Hepatocyte (in vitro differentiated cells): ENCODE results near the gene CBX1. TPM values are rescaled to one million over a fixed set of nuclear protein-coding genes. Genes with fewer than 3 reads are reported as not detected.

Experiments used
- DNase-seq: peaks from one replicate; pipeline ENCODE4 v3.0.0-alpha.2; 2016; ENCODE audit warnings: low spot score
- H2AFZ ChIP-seq: fragments of 200-600 bp; sonication (generic); 2 replicates; pipeline ENCODE4 v1.6.0; 2016; ENCODE audit warnings: antibody characterized with exemption, mild to moderate bottlenecking
- H3K27ac ChIP-seq: fragments of 200-600 bp; sonication (generic); 2 replicates; pipeline ENCODE4 v1.5.1; 2016; ENCODE audit warnings: mild to moderate bottlenecking
- H3K27me3 ChIP-seq: fragments of 200-600 bp; sonication (generic); 2 replicates; pipeline ENCODE4 v1.6.1; 2016
- H3K36me3 ChIP-seq: fragments of 200-600 bp; sonication (generic); replicated peaks from 2 replicates; pipeline ENCODE4 v1.5.1; 2016; ENCODE audit warnings: low read depth; ENCODE audit not compliant: insufficient read depth
- H3K4me1 ChIP-seq: fragments of 200-600 bp; sonication (generic); 2 replicates; pipeline ENCODE4 v1.5.1; 2016; ENCODE audit warnings: mild to moderate bottlenecking, moderate library complexity; ENCODE audit not compliant: insufficient read depth
- H3K4me2 ChIP-seq: fragments of 200-600 bp; sonication (generic); 2 replicates; pipeline ENCODE4 v1.6.0; 2016
- H3K4me3 ChIP-seq: fragments of 200-600 bp; sonication (generic); 2 replicates; pipeline ENCODE4 v1.5.1; 2016; ENCODE audit warnings: mild to moderate bottlenecking
- H3K79me2 ChIP-seq: fragments of 200-600 bp; sonication (generic); 2 replicates; pipeline ENCODE4 v1.6.0; 2017; ENCODE audit warnings: mild to moderate bottlenecking
- H3K9me2 ChIP-seq: fragments of 200-600 bp; sonication (generic); replicated peaks from 2 replicates; pipeline ENCODE4 v1.6.0; 2017; ENCODE audit warnings: mild to moderate bottlenecking; ENCODE audit not compliant: insufficient read depth
- H3K9me3 ChIP-seq: fragments of 200-600 bp; sonication (generic); 2 replicates; pipeline ENCODE4 v1.5.1; 2016; ENCODE audit warnings: low read depth, mild to moderate bottlenecking
- H4K20me1 ChIP-seq: fragments of 200-600 bp; sonication (generic); 2 replicates; pipeline ENCODE4 v1.6.0; 2016; ENCODE audit warnings: mild to moderate bottlenecking; ENCODE audit not compliant: insufficient read depth, poor library complexity, severe bottlenecking
- EZH2 ChIP-seq: fragments of 200-600 bp; sonication (generic); IDR thresholded peaks from 2 replicates; pipeline ENCODE4 v1.6.1; 2016; ENCODE audit warnings: antibody characterized with exemption, mild to moderate bottlenecking, borderline replicate concordance
- EZH2phosphoT487 ChIP-seq: fragments of 200-600 bp; sonication (generic); IDR thresholded peaks from one replicate; pipeline ENCODE4 v1.6.1; 2018; ENCODE audit warnings: antibody characterized with exemption, mild to moderate bottlenecking, low read depth, moderate library complexity; ENCODE audit not compliant: unreplicated experiment, severe bottlenecking
- WGBS: methylation state at CpG from one replicate; pipeline ENCODE4 v1.1.6; 2016; ENCODE audit warnings: low lambda C conversion rate; ENCODE audit errors: missing lambda C conversion rate; 5-methylcytosine and 5-hydroxymethylcytosine counted together
- polyA plus RNA-seq: library from polyadenylated mRNA; unstranded; fragments of >200 nt; fragmentation: Nextera tagmentation; extraction: Ambion mirVana; gene quantifications from 2 replicates; pipeline ENCODE4 v1.2.1, GENCODE V29; 2016
- total RNA-seq: library from RNA; depleted of rRNA; stranded (reverse); fragments of >200 nt; gene quantifications from 2 replicates; pipeline ENCODE4 v1.2.3, GENCODE V29; 2014
- TF ChIP-seq, protein P1 (sequence below): fragments of 200-600 bp; sonication (generic); IDR thresholded peaks from 2 replicates; pipeline ENCODE4 v1.5.1; 2016; ENCODE audit warnings: antibody characterized with exemption, mild to moderate bottlenecking; ENCODE audit not compliant: poor library complexity

CBX1 gene
- total RNA-seq: 49.0 and 57.0 TPM in 2 replicates
- 20.7 and 23.5 TPM in 2 replicates for polyA plus RNA-seq

DNA sequence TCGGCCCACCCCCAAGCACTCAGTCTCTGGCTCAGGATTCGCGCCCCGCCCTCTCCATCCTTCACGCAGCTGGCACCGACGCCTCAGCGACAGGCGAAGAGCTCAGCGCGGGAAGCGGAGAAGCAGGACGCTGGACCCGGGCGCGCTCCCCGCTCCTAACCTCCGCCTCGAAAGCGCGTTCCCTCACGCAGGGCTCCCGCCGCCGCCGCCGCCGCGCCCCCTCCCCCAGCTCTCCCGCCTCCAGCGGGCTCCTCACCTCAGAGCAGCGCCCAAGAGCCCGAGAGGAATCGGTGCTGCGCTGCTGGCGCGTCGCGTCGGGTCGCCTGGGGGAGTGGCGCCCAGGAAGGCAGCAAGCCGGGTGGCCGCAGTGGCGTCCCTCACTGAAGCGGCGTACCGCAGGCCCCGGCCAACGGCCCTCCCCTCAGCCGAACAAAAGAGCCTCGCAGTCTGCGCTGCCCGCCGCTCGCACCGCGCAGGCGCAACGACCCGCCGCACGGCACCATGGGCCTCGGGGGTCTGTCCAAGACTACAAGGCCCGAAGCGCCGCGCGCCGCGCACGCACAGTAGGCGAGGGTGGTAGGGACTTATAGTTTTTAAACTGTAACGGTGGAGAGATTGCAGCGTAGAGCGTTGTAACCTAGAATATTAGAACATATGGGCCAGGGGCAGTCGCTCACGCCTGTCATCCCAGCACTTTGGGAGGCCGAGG is at the start of gene CBX1:
Gene CBX1, minus strand, starts transcription at position 467 of the 709 bp plus-strand sequence. CDS start 24,474 bp downstream, outside the sequence.
- no peaks in the 10 kb centered on the region for H3K27me3 ChIP-seq
- DNase-seq: peak; percentile 97
- peak within 1 kb of the TSS; percentile 95 for H2AFZ ChIP-seq
- no peak for TF ChIP-seq EZH2
- no peak for TF ChIP-seq EZH2phosphoT487
- TF ChIP-seq, protein P1, sequence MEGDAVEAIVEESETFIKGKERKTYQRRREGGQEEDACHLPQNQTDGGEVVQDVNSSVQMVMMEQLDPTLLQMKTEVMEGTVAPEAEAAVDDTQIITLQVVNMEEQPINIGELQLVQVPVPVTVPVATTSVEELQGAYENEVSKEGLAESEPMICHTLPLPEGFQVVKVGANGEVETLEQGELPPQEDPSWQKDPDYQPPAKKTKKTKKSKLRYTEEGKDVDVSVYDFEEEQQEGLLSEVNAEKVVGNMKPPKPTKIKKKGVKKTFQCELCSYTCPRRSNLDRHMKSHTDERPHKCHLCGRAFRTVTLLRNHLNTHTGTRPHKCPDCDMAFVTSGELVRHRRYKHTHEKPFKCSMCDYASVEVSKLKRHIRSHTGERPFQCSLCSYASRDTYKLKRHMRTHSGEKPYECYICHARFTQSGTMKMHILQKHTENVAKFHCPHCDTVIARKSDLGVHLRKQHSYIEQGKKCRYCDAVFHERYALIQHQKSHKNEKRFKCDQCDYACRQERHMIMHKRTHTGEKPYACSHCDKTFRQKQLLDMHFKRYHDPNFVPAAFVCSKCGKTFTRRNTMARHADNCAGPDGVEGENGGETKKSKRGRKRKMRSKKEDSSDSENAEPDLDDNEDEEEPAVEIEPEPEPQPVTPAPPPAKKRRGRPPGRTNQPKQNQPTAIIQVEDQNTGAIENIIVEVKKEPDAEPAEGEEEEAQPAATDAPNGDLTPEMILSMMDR: no peak
- no peaks in the 10 kb centered on the region for H3K36me3 ChIP-seq
- H3K9me2 ChIP-seq: no peaks in the 10 kb centered on the region
- H3K27ac ChIP-seq: peak within 1 kb of the TSS; percentile 95
- H3K79me2 ChIP-seq: peaks cover 46% of the 10 kb centered on the region
- H3K4me3 ChIP-seq: peak within 1 kb of the TSS; percentile 90
- peaks cover 30% of the 10 kb centered on the region for H4K20me1 ChIP-seq
- H3K9me3 ChIP-seq: no peaks in the 10 kb centered on the region
- under 1% methylated on average over 62 of the region's 79 CpGs for WGBS
- peaks cover 7% of the 10 kb centered on the region for H3K4me1 ChIP-seq
- peak within 1 kb of the TSS; percentile 88 for H3K4me2 ChIP-seq

GRCh38 chr17:48150597-48151001 is 49.3 kb upstream of the CBX1 start:
- Histone ChIP-seq H3K4me2 (no peak overlapping the region), H3K27me3 (peaks cover 56% of the 10 kb centered on the region), H3K79me2 (no peaks in the 10 kb centered on the region), H4K20me1 (no peaks in the 10 kb centered on the region), H3K4me1 (no peaks in the 10 kb centered on the region), H3K9me3 (no peaks in the 10 kb centered on the region), H3K9me2 (no peaks in the 10 kb centered on the region), H3K27ac (no peak overlapping the region), H3K36me3 (no peaks in the 10 kb centered on the region), H3K4me3 (no peak overlapping the region), H2AFZ (no peak overlapping the region)
- WGBS: 65% methylated on average over 11 of the region's 11 CpGs
- no peak for DNase-seq
- TF ChIP-seq, protein P1: no peak
- TF ChIP-seq EZH2phosphoT487: no peak
- TF ChIP-seq EZH2: no peak

DNA sequence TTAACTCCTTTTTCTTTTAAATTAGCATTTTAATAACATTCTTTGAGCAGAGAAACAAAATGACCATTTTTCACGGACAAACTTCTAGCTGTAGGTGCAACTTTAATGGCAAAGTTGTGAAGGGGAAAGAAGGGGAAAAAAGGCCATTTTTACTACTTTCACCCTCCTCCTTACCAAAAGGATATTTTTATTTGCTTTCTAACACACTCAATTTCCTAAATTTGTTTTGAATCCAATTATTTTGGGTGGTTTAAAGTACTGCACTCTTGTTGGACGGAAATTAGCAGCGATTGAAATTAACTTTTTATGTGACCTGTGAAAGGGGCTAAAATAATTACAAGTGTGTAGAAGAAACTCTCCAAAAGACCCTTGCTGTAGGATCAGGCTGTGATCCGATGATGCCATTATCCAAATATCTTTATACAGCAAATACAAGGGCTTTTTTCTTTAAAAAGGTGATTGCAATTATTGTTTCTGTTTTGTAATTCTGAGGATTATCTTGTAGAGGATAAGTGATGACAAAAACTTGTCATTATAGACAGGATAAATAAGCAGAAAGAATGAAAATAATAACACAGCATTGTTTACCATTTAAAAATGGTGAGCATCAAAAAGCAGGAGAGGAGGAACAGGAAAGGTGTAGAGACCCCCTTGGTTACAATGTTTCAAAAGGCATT is 48.6 kb upstream of the CBX1 start:
- H3K4me2 ChIP-seq: no peak overlapping the region
- whole genome bisulfite sequencing: 80% methylated on average over 4 of the region's 4 CpGs
- H3K79me2 ChIP-seq: no peaks in the 10 kb centered on the region
- no peaks in the 10 kb centered on the region for H4K20me1 ChIP-seq
- peaks cover 60% of the 10 kb centered on the region for H3K27me3 ChIP-seq
- no peaks in the 10 kb centered on the region for H3K36me3 ChIP-seq
- no peak overlapping the region for H2AFZ ChIP-seq
- TF ChIP-seq EZH2phosphoT487 (no peak), EZH2 (no peak)
- TF ChIP-seq, protein P1: no peak
- no peak overlapping the region for H3K27ac ChIP-seq
- no peak for DNase-seq
- no peaks in the 10 kb centered on the region for H3K4me1 ChIP-seq
- no peaks in the 10 kb centered on the region for H3K9me2 ChIP-seq
- no peaks in the 10 kb centered on the region for H3K9me3 ChIP-seq
- no peak overlapping the region for H3K4me3 ChIP-seq
